Gastroesophageal sphincter (tissue), 3 donors: ENCODE data around the gene CCDC150.

Experiments
- POLR2A ChIP-seq, 2 donors: fragments of 450-650 bp; IDR thresholded peaks; one replicate each; pipeline ENCODE4 v1.6.1; 2017; ENCODE audit warnings: antibody characterized with exemption in 2 of 2, mild to moderate bottlenecking in 2 of 2, moderate library complexity in 1 of 2
- TF ChIP-seq, protein P1 (sequence below), 4 experiments: fragments of 200-600 bp in 2 of 4; fragments of 450-650 bp in 2 of 4; sonication (generic) in 1 of 4; IDR thresholded peaks; one replicate each; pipeline ENCODE4 v1.5.1; 2017 to 2019; ENCODE audit warnings: antibody characterized with exemption in 4 of 4, mild to moderate bottlenecking in 2 of 4, moderate library complexity in 2 of 4

DNA sequence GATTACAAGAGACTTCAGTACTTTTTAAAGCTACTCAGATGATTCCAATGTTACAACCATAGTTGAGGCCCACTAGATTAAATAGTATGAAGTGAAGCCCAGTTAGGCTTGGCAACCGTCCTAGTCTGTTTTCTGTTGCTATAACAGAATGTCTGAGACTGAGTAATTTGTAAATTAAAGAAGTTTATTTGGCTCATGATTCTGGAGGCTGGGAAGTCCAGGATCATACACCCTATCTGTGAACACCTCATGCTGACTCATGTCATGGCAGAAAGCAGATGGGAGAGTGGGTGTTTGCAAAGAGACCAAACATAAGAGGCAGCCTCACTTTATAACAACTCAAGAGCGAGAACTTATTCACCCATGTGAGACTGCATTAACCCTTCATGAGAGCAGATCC lies 63.1 kb downstream of the CCDC150 start:
- TF ChIP-seq, protein P1, sequence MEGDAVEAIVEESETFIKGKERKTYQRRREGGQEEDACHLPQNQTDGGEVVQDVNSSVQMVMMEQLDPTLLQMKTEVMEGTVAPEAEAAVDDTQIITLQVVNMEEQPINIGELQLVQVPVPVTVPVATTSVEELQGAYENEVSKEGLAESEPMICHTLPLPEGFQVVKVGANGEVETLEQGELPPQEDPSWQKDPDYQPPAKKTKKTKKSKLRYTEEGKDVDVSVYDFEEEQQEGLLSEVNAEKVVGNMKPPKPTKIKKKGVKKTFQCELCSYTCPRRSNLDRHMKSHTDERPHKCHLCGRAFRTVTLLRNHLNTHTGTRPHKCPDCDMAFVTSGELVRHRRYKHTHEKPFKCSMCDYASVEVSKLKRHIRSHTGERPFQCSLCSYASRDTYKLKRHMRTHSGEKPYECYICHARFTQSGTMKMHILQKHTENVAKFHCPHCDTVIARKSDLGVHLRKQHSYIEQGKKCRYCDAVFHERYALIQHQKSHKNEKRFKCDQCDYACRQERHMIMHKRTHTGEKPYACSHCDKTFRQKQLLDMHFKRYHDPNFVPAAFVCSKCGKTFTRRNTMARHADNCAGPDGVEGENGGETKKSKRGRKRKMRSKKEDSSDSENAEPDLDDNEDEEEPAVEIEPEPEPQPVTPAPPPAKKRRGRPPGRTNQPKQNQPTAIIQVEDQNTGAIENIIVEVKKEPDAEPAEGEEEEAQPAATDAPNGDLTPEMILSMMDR (IDR thresholded peaks at IDR 0.05) = no peak
- TF ChIP-seq POLR2A (IDR thresholded peaks at IDR 0.05) = no peak
